IMR-90 (cell line): ENCODE results near the gene CDK11A. TPM values are rescaled to one million over a fixed set of nuclear protein-coding genes. Genes with fewer than 3 reads are reported as not detected.

Experiments
- ATAC-seq: fragments of 200-7000 bp; cut with Tn5 transposase; 2 replicates; pipeline ENCODE4 v1.9.1; 2020; ENCODE audit warnings: low read depth, mild to moderate bottlenecking, moderate library complexity
- BruUV-seq: library from RNA; stranded (reverse); fragments of 400-500 nt; replicated peaks from 2 replicates; lab custom pipeline; 2021; lab: Mats Ljungman, UMichigan
- CTCF ChIA-PET: fragments of 300-600 bp; formaldehyde crosslinking; extraction: SDS; loops from one replicate; lab custom pipeline; 2021; ENCODE audit warnings: antibody characterized with exemption; lab: Yijun Ruan, JAX
- POLR2A ChIA-PET: fragments of 300-600 bp; sonication (Branson Sonifier 250); formaldehyde crosslinking; loops from one replicate; lab custom pipeline; 2022; ENCODE audit warnings: antibody characterized with exemption; ENCODE audit not compliant: unreplicated experiment; lab: Charles Lee
- DNase-seq: peaks from one replicate; pipeline ENCODE4 v3.0.0; 2013
- H2AFZ ChIP-seq: replicated peaks from 2 replicates; pipeline ENCODE3; 2013; ENCODE audit warnings: low read length, mild to moderate bottlenecking; ENCODE audit not compliant: poor library complexity
- H2AK5ac ChIP-seq: 2 replicates; pipeline ENCODE4 v1.6.1; 2013; ENCODE audit warnings: low read depth, low read length, inconsistent platforms
- H2AK9ac ChIP-seq: replicated peaks from 2 replicates; pipeline ENCODE3; 2013; ENCODE audit warnings: mild to moderate bottlenecking, low read depth, low read length, moderate library complexity; ENCODE audit not compliant: poor library complexity
- H2BK120ac ChIP-seq: 2 replicates; pipeline ENCODE4 v1.6.1; 2013; ENCODE audit warnings: low read depth, low read length, inconsistent platforms
- H2BK15ac ChIP-seq: 3 replicates; pipeline ENCODE4 v1.6.1; 2013; ENCODE audit warnings: low read depth, low read length, inconsistent platforms
- H2BK20ac ChIP-seq: 2 replicates; pipeline ENCODE4 v1.6.1; 2013; ENCODE audit warnings: low read depth, mild to moderate bottlenecking, inconsistent platforms, low read length, moderate library complexity
- H2BK5ac ChIP-seq: 2 replicates; pipeline ENCODE4 v1.6.1; 2013; ENCODE audit warnings: mild to moderate bottlenecking, low read depth, low read length, inconsistent platforms; ENCODE audit not compliant: poor library complexity, severe bottlenecking
- H3K14ac ChIP-seq: replicated peaks from 2 replicates; pipeline ENCODE4 v1.6.1; 2013; ENCODE audit warnings: low read depth, low read length, inconsistent platforms
- H3K18ac ChIP-seq: 2 replicates; pipeline ENCODE4 v1.6.1; 2013; ENCODE audit warnings: low read depth, low read length, control low read depth
- H3K23ac ChIP-seq: 2 replicates; pipeline ENCODE4 v1.6.1; 2013; ENCODE audit warnings: low read depth, low read length, inconsistent platforms
- H3K27ac ChIP-seq: 2 replicates; pipeline ENCODE4 v1.5.1; 2013; ENCODE audit warnings: mild to moderate bottlenecking, control low read depth, low read length; ENCODE audit not compliant: insufficient read depth
- H3K27me3 ChIP-seq: 2 replicates; pipeline ENCODE4 v1.6.1; 2013; ENCODE audit warnings: low read length; ENCODE audit not compliant: control insufficient read depth, insufficient read depth
- H3K36me3 ChIP-seq: 2 replicates; pipeline ENCODE4 v1.6.1; 2013; ENCODE audit warnings: low read length, mixed read lengths; ENCODE audit not compliant: control insufficient read depth, insufficient read depth
- H3K4ac ChIP-seq: 2 replicates; pipeline ENCODE4 v1.6.1; 2013; ENCODE audit warnings: low read depth, low read length, inconsistent platforms
- H3K4me1 ChIP-seq: 2 replicates; pipeline ENCODE4 v1.6.1; 2013; ENCODE audit warnings: low read length, mixed read lengths; ENCODE audit not compliant: control insufficient read depth, insufficient read depth
- H3K4me2 ChIP-seq: 2 replicates; pipeline ENCODE4 v1.6.1; 2013; ENCODE audit warnings: low read depth, mild to moderate bottlenecking, control low read depth, low read length, moderate library complexity
- H3K4me3 ChIP-seq: 2 replicates; pipeline ENCODE4 v1.5.1; 2013; ENCODE audit warnings: low read depth, mild to moderate bottlenecking, control low read depth, low read length, moderate library complexity; ENCODE audit not compliant: insufficient read depth
- H3K56ac ChIP-seq: 2 replicates; pipeline ENCODE4 v1.6.1; 2013; ENCODE audit warnings: low read length, inconsistent platforms; ENCODE audit not compliant: insufficient read depth; ENCODE audit errors: extremely low read depth
- H3K79me1 ChIP-seq, 2 experiments: 2 replicates each; pipeline ENCODE4 v1.6.1; 2013; ENCODE audit warnings: low read length in 2 of 2, inconsistent platforms in 1 of 2, low read depth in 1 of 2
- H3K9ac ChIP-seq: 2 replicates; pipeline ENCODE4 v1.6.1; 2013; ENCODE audit warnings: low read depth, low read length, control low read depth
- H3K9me1 ChIP-seq: 2 replicates; pipeline ENCODE4 v1.6.1; 2013; ENCODE audit warnings: low read length, inconsistent platforms; ENCODE audit not compliant: insufficient read depth
- H3K9me3 ChIP-seq: 2 replicates; pipeline ENCODE4 v1.6.1; 2013; ENCODE audit warnings: low read length; ENCODE audit not compliant: control insufficient read depth, insufficient read depth
- H4K20me1 ChIP-seq: 2 replicates; pipeline ENCODE4 v1.6.1; 2013; ENCODE audit warnings: low read length, inconsistent platforms; ENCODE audit not compliant: insufficient read depth
- H4K5ac ChIP-seq: 2 replicates; pipeline ENCODE4 v1.6.1; 2013; ENCODE audit warnings: mild to moderate bottlenecking, low read depth, low read length, control low read depth
- H4K8ac ChIP-seq, 2 experiments: 2 replicates each; pipeline ENCODE4 v1.6.1; 2013; ENCODE audit warnings: low read depth in 2 of 2, low read length in 2 of 2, control low read depth in 1 of 2, inconsistent platforms in 1 of 2
- H4K91ac ChIP-seq: 2 replicates; pipeline ENCODE4 v1.6.1; 2013; ENCODE audit warnings: low read depth, low read length, inconsistent platforms; ENCODE audit not compliant: insufficient read depth
- BHLHE40 ChIP-seq: fragments of 150-350 bp; IDR thresholded peaks from 2 replicates; pipeline ENCODE4 v1.6.1; 2016; ENCODE audit warnings: mild to moderate bottlenecking, low read depth, low read length
- MAFK ChIP-seq: IDR thresholded peaks from 2 replicates; pipeline ENCODE4 v1.6.1; 2012; ENCODE audit warnings: low read depth, low read length, improper control_type of control experiment
- WGBS, 2 experiments: methylation state at CpG; one replicate each; pipeline versions ENCODE4 v1.1.5 to v1.1.7; 2013; ENCODE audit warnings: missing lambda C conversion rate in 2 of 2; ENCODE audit not compliant: insufficient read length in 1 of 2; ENCODE audit errors: extremely low coverage in 2 of 2; 5-methylcytosine and 5-hydroxymethylcytosine counted together
- dilution Hi-C: fragments of 300-500 bp; cut with HindIII; formaldehyde crosslinking; loops from one replicate; pipeline ENCODE4 v1.14.3; 2018; ENCODE audit warnings: low sequenced_read_pairs; ENCODE audit not compliant: unreplicated experiment
- in situ Hi-C: fragments of 300-500 bp; cut with MboI; formaldehyde crosslinking; loops from 3 replicates; pipeline ENCODE4 v1.14.3; 2019; ENCODE audit warnings: low sequenced_read_pairs, inconsistent platforms, mixed read lengths
- intact Hi-C: fragments of 100-400 bp; cut with micrococcal nuclease; formaldehyde crosslinking; loops from 2 replicates; pipeline ENCODE4 v1.10.0; 2022
- polyA plus RNA-seq, 3 experiments: library from polyadenylated mRNA; depleted of rRNA; stranded (reverse); fragments of >200 nt; gene quantifications; 2 replicates each; pipeline ENCODE4 v1.2.3, GENCODE V29; 2012; ENCODE audit warnings: low replicate concordance in 1 of 3
- total RNA-seq: library from RNA; depleted of rRNA; stranded (reverse); fragments of >200 nt; gene quantifications from 2 replicates; pipeline ENCODE4 v1.2.3, GENCODE V29; 2012

The CDK11A gene
- total and polyA plus RNA-seq, 2 of the 4 experiments (the other 2 are of a cell fraction): 1.8 to 20.0 TPM

DNA sequence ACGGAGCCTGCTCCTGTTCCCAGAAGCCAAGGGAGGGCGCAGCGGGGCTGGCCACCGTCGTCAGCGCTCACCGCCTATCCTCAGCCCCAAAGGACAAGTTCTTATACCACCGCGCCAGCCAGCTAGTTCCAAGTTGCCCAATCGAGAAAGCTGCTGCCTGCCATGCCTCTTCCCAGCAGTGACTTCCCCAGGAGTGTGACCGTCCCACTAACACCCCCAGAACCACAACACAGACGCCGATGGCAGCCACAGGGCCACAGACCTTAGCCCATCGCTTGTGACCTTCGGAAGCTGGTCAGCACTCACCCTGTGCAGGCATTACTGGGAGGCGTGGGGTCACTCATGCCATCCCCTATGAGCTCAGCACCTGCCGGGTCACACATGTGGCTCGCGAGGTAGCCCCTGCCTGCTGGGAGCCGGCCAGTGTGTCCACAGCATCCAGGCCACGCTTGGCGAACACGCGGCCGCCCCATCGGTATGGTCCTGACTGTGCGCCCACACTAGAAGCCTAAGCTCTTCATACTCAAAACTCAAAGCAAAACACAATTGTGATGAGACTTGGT is 34.0 kb upstream of the CDK11A start:
- H2AK9ac ChIP-seq: no peak overlapping the region
- in situ Hi-C loops: no loop called here
- H3K4me3 ChIP-seq: no peak overlapping the region
- H2AK5ac ChIP-seq: no peak overlapping the region
- BruUV-seq: no TSS peak
- intact Hi-C loops: no loop called here
- DNase-seq: no peak
- H2BK120ac ChIP-seq: no peak overlapping the region
- H2BK5ac ChIP-seq: no peak overlapping the region
- H3K27me3 ChIP-seq: no peaks in the 10 kb centered on the region
- H2AFZ ChIP-seq: no peak overlapping the region
- no peaks in the 10 kb centered on the region for H3K4me1 ChIP-seq
- no peak for ATAC-seq
- WGBS, 2 experiments: 100% methylated on average over 4 of the region's 27 CpGs; no CpG with 5 or more reads in 1 of the 2 experiments
- H3K56ac ChIP-seq: no peak overlapping the region
- H3K18ac ChIP-seq: no peak overlapping the region
- H4K5ac ChIP-seq: no peak overlapping the region
- TF ChIP-seq BHLHE40 (no peak), MAFK (no peak)
- CTCF ChIA-PET: no interaction called here
- no peaks in the 10 kb centered on the region; the same call in 1 of the 2 replicates for H3K9me1 ChIP-seq
- H3K36me3 ChIP-seq: peaks cover 66% of the 10 kb centered on the region
- H3K9ac ChIP-seq: no peak overlapping the region
- POLR2A ChIA-PET: no interaction called here
- H3K9me3 ChIP-seq: no peaks in the 10 kb centered on the region
- no peak overlapping the region for H3K4me2 ChIP-seq
- H3K79me1 ChIP-seq: peaks cover 8 to 29% of the 10 kb centered on the region in 2 experiments; a peak in 3 of 4 replicates
- no peak overlapping the region for H4K8ac ChIP-seq
- H3K27ac ChIP-seq: no peak overlapping the region
- no peak overlapping the region for H3K14ac ChIP-seq
- H4K20me1 ChIP-seq: peaks cover 16% of the 10 kb centered on the region
- H2BK15ac ChIP-seq: no peak overlapping the region
- H3K4ac ChIP-seq: no peak overlapping the region
- dilution Hi-C loops: no loop called here
- no peak overlapping the region for H3K23ac ChIP-seq
- no peak overlapping the region for H4K91ac ChIP-seq
- no peak overlapping the region for H2BK20ac ChIP-seq
